ENCODE results near the gene RNASEL. TPM values are rescaled to one million over a fixed set of nuclear protein-coding genes. Genes with fewer than 3 reads are reported as not detected.

RNASEL gene
- total and polyA plus RNA-seq, 9 of the 15 experiments (the other 6 are each of a cell fraction or from before 2014, with no cell fraction given): 4.3 to 11.1 (median 7.2) TPM

DNA sequence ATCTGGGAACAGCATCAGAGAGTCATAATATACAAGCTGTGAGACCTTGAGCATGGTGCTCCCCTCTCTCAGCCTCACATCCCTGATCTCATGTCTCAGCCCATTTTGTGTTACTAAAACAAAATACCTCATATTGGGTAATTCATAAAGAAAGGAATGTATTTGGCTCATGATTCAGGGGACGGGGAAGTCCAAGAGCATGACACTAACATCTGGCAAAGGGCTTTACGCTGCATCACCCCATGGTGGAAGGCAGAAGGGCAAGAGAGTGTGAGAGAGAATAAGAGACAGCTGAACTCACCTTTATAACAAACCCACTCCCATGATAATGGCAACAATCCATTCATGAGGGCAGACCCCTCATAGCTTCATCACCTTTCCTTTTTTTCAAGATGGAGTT, 36.5 kb downstream of the RNASEL start:
- Histone ChIP-seq H3K27ac (ENCODE audit: extremely low read depth, low read depth, low read length) (no peak overlapping the region), H3K4me3 (no peak overlapping the region), H3K9me1 (ENCODE audit: control insufficient read depth, insufficient read depth, low read length) (no peaks in the 10 kb centered on the region), H3K27me3 (ENCODE audit: control insufficient read depth in 2 of 2, insufficient read depth in 2 of 2, low read length in 2 of 2) (peaks cover 0 to 21% of the 10 kb centered on the region in 2 experiments; a peak in 4 of 5 replicates), H3K79me2 (ENCODE audit: control insufficient read depth, insufficient read depth, low read length) (no peaks in the 10 kb centered on the region), H4K20me1 (replicated peaks; ENCODE audit: control insufficient read depth, insufficient read depth, low read length) (no peaks in the 10 kb centered on the region), H3K36me3 (ENCODE audit: control insufficient read depth, insufficient read depth, low read length) (no peaks in the 10 kb centered on the region), H3K9me3 (replicated peaks; ENCODE audit: control insufficient read depth, insufficient read depth, low read depth, low read length) (no peaks in the 10 kb centered on the region), H3K4me2 (ENCODE audit: insufficient read depth, low read length) (no peak overlapping the region), H2AFZ (ENCODE audit: low read depth, low read length) (no peak overlapping the region), H3K4me1 (replicated peaks in 1 of 2; ENCODE audit: control insufficient read depth in 2 of 2, insufficient read depth in 2 of 2, low read length in 2 of 2) (no peaks in the 10 kb centered on the region), H3K9ac (ENCODE audit: insufficient read depth in 1 of 2, low read depth in 2 of 2, low read length in 2 of 2) (no peak overlapping the region)
- ChIA-PET CTCF (ENCODE audit: low intra/inter-chr PET ratio) (no interaction called here), POLR2A (no interaction called here)
- TF ChIP-seq, protein P1, sequence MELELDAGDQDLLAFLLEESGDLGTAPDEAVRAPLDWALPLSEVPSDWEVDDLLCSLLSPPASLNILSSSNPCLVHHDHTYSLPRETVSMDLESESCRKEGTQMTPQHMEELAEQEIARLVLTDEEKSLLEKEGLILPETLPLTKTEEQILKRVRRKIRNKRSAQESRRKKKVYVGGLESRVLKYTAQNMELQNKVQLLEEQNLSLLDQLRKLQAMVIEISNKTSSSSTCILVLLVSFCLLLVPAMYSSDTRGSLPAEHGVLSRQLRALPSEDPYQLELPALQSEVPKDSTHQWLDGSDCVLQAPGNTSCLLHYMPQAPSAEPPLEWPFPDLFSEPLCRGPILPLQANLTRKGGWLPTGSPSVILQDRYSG (tag; conservative IDR thresholded peaks at IDR 0.05; ENCODE audit: low read depth): no peak
- TF ChIP-seq ESRRA (IDR thresholded peaks at IDR 0.05; ENCODE audit: borderline replicate concordance, low read depth) (no peak), DPF2 (IDR thresholded peaks at IDR 0.05) (no peak), MTA1 (IDR thresholded peaks at IDR 0.05; ENCODE audit: borderline replicate concordance) (no peak), RBM22 (IDR thresholded peaks at IDR 0.05; ENCODE audit: low read depth, low read length, poor library complexity, severe bottlenecking) (no peak), ZNF311 (CRISPR knock-in tag; IDR thresholded peaks at IDR 0.05) (no peak), CREBBP (IDR thresholded peaks at IDR 0.05; ENCODE audit: low read depth, low read length) (no peak), SMC3 (conservative IDR thresholded peaks at IDR 0.05; ENCODE audit: insufficient read depth, low read depth, low read length) (no peak), MAFK (IDR thresholded peaks at IDR 0.05; ENCODE audit: low read length) (no peak), PHB (CRISPR knock-in tag; IDR thresholded peaks at IDR 0.05) (no peak), ERF (CRISPR knock-in tag; IDR thresholded peaks at IDR 0.05) (no peak)
- TF ChIP-seq, protein P2, sequence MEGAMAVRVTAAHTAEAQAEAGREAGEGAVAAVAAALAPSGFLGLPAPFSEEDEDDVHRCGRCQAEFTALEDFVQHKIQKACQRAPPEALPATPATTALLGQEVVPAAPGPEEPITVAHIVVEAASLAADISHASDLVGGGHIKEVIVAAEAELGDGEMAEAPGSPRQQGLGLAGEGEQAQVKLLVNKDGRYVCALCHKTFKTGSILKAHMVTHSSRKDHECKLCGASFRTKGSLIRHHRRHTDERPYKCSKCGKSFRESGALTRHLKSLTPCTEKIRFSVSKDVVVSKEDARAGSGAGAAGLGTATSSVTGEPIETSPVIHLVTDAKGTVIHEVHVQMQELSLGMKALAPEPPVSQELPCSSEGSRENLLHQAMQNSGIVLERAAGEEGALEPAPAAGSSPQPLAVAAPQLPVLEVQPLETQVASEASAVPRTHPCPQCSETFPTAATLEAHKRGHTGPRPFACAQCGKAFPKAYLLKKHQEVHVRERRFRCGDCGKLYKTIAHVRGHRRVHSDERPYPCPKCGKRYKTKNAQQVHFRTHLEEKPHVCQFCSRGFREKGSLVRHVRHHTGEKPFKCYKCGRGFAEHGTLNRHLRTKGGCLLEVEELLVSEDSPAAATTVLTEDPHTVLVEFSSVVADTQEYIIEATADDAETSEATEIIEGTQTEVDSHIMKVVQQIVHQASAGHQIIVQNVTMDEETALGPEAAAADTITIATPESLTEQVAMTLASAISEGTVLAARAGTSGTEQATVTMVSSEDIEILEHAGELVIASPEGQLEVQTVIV (CRISPR knock-in tag; IDR thresholded peaks at IDR 0.05; ENCODE audit: borderline replicate concordance): no peak
- TF ChIP-seq, protein P3, sequence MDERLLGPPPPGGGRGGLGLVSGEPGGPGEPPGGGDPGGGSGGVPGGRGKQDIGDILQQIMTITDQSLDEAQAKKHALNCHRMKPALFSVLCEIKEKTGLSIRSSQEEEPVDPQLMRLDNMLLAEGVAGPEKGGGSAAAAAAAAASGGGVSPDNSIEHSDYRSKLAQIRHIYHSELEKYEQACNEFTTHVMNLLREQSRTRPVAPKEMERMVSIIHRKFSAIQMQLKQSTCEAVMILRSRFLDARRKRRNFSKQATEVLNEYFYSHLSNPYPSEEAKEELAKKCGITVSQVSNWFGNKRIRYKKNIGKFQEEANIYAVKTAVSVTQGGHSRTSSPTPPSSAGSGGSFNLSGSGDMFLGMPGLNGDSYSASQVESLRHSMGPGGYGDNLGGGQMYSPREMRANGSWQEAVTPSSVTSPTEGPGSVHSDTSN (CRISPR knock-in tag; IDR thresholded peaks at IDR 0.05; ENCODE audit: low read depth): no peak
- TF ChIP-seq, protein P3 (tag; conservative IDR thresholded peaks at IDR 0.05; ENCODE audit: low read depth): no peak
- intact Hi-C loops (cut with micrococcal nuclease): no loop called here
- in situ Hi-C loops (cut with MboI): no loop called here
- BruUV-seq (replicated peaks): no TSS peak
- WGBS (ENCODE audit: insufficient coverage, low coverage, missing lambda C conversion rate): 5% methylated on average over 2 of the region's 2 CpGs
- FAIRE-seq (no peak), ATAC-seq (no peak), DNase-seq (ENCODE audit: extremely low read depth in 1 of 4, low spot score in 3 of 4) (no peak)

All from K562 (cell line).